ENCODE data around the gene ECM1.
A peak's percentile ranks its signal among the peaks of the same experiment; 100 is the strongest.

The ECM1 gene

GRCh38 chr1:150507912-150508864 lies at the start of gene ECM1:
Gene ECM1 (plus strand): TSS chr1:150508109. CDS start chr1:150508210, 101 bp downstream.
- DNase-seq = no peak

- peak; percentile 65 for DNase-seq
Measured at GRCh38 chr1:150464422-150464826, 43.5 kb upstream of the ECM1 start.

GRCh38 chr1:150466964-150467363 lies 40.9 kb upstream of the ECM1 start:
- no peak for DNase-seq

GRCh38 chr1:150469291-150469690 lies 38.6 kb upstream of the ECM1 start:
- DNase-seq = no peak

GRCh38 chr1:150472601-150473200 lies 35.2 kb upstream of the ECM1 start:
- no peak for DNase-seq

- DNase-seq = no peak
Measured at GRCh38 chr1:150473659-150474058, 34.2 kb upstream of the ECM1 start.

- no peak for DNase-seq
Measured at GRCh38 chr1:150474869-150475268, 33.0 kb upstream of the ECM1 start.

- DNase-seq = no peak
Measured at GRCh38 chr1:150476754-150477153, 31.2 kb upstream of the ECM1 start.

- DNase-seq = no peak
Measured at GRCh38 chr1:150477320-150477719, 30.6 kb upstream of the ECM1 start.

GRCh38 chr1:150477733-150478132 lies 30.2 kb upstream of the ECM1 start:
- DNase-seq = no peak

- DNase-seq = no peak
Measured at GRCh38 chr1:150479370-150479769, 28.5 kb upstream of the ECM1 start.

- no peak for DNase-seq
Measured at GRCh38 chr1:150479927-150480352, 28.0 kb upstream of the ECM1 start.

GRCh38 chr1:150484431-150484830 lies 23.5 kb upstream of the ECM1 start:
- no peak for DNase-seq

GRCh38 chr1:150484861-150485260 lies 23.0 kb upstream of the ECM1 start:
- no peak for DNase-seq

GRCh38 chr1:150486966-150487762 lies 20.7 kb upstream of the ECM1 start, which contains the start of gene TARS2:
Gene TARS2 (plus strand): TSS chr1:150487419. CDS start chr1:150487451, 32 bp downstream.
- DNase-seq = peak; percentile 100

GRCh38 chr1:150487763-150488115 lies 20.2 kb upstream of the ECM1 start:
- no peak for DNase-seq

GRCh38 chr1:150493175-150493574 lies 14.7 kb upstream of the ECM1 start:
- no peak for DNase-seq

GRCh38 chr1:150498342-150498741 lies 9.6 kb upstream of the ECM1 start:
- no peak for DNase-seq

- no peak for DNase-seq
Measured at GRCh38 chr1:150505431-150505830, 2.5 kb upstream of the ECM1 start.

GRCh38 chr1:150508982-150509381 lies 1.1 kb downstream of the ECM1 start:
- DNase-seq = no peak

GRCh38 chr1:150511551-150511950 lies 3.6 kb downstream of the ECM1 start:
- peak; percentile 28 for DNase-seq

- no peak for DNase-seq
Measured at GRCh38 chr1:150511985-150512660, 4.2 kb downstream of the ECM1 start.

- DNase-seq = no peak
Measured at GRCh38 chr1:150512846-150513245, 4.9 kb downstream of the ECM1 start.
